ENCODE measurements around the gene FBXO42. TPM values are rescaled to one million over a fixed set of nuclear protein-coding genes. Genes with fewer than 3 reads are reported as not detected.
A peak's percentile ranks its signal among the peaks of the same experiment; 100 is the strongest.
"Not testable (repeated sequence)": the region's sequence is repeated elsewhere in the genome, so short reads cannot be mapped to it uniquely, and the experiment has no call there.

FBXO42 gene
- total RNA-seq, 1 donor from 2014 or later, result 18.8 TPM

- TF ChIP-seq EZH2phosphoT487 (IDR thresholded peaks at IDR 0.05), result no peak
- TF ChIP-seq EZH2 (IDR thresholded peaks at IDR 0.05), result peak; percentile 11
- TF ChIP-seq, protein P1, sequence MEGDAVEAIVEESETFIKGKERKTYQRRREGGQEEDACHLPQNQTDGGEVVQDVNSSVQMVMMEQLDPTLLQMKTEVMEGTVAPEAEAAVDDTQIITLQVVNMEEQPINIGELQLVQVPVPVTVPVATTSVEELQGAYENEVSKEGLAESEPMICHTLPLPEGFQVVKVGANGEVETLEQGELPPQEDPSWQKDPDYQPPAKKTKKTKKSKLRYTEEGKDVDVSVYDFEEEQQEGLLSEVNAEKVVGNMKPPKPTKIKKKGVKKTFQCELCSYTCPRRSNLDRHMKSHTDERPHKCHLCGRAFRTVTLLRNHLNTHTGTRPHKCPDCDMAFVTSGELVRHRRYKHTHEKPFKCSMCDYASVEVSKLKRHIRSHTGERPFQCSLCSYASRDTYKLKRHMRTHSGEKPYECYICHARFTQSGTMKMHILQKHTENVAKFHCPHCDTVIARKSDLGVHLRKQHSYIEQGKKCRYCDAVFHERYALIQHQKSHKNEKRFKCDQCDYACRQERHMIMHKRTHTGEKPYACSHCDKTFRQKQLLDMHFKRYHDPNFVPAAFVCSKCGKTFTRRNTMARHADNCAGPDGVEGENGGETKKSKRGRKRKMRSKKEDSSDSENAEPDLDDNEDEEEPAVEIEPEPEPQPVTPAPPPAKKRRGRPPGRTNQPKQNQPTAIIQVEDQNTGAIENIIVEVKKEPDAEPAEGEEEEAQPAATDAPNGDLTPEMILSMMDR (IDR thresholded peaks at IDR 0.05), result no peak
- H3K27ac Mint-ChIP-seq, result peak within 1 kb of the TSS; percentile 97
- Histone ChIP-seq H2AFZ (replicated peaks) (peak within 1 kb of the TSS; percentile 69), H3K9me3 (ENCODE audit: low read depth) (no peaks in the 10 kb centered on the region), H3K4me2 (peak within 1 kb of the TSS; percentile 75), H3F3A (ENCODE audit: low read depth) (no peaks in the 10 kb centered on the region), H3K79me2 (ENCODE audit: low read depth) (peaks cover 46% of the 10 kb centered on the region), H3K4me3 (peak within 1 kb of the TSS; percentile 97), H3K4me1 (peaks cover 12% of the 10 kb centered on the region), H4K20me1 (ENCODE audit: low read depth) (peaks cover 41% of the 10 kb centered on the region), H3K27me3 (peaks cover 14% of the 10 kb centered on the region), H3K27ac (peak within 1 kb of the TSS; percentile 88), H3K9ac (peak within 1 kb of the TSS; percentile 76), H3K36me3 (no peaks in the 10 kb centered on the region)
- no peaks in the 10 kb centered on the region for H3K36me3 Mint-ChIP-seq
- peak within 1 kb of the TSS; percentile 98 for H3K4me3 Mint-ChIP-seq
- no peaks in the 10 kb centered on the region for H3K9me3 Mint-ChIP-seq
- H3K4me1 Mint-ChIP-seq, result peaks cover 28% of the 10 kb centered on the region
- peak; percentile 99 for DNase-seq (ENCODE audit: low spot score)
- peaks cover 8% of the 10 kb centered on the region for H3K27me3 Mint-ChIP-seq (ENCODE audit: insufficient read depth, low read depth)
These were observed 14.5 kb upstream of the FBXO42 start, which contains the start of gene SZRD1 for GRCh38 chr1:16366722-16367257. TSS of gene SZRD1 (plus strand) at chr1:16367242. CDS start at chr1:16367258, 16 bp downstream.

- not testable (repeated sequence) for H3K4me3 Mint-ChIP-seq; H3K4me2 ChIP-seq; H3K36me3 ChIP-seq; H3K27ac Mint-ChIP-seq; DNase-seq (ENCODE audit: low spot score); H3F3A ChIP-seq (ENCODE audit: low read depth); H3K9me3 Mint-ChIP-seq; H3K27me3 Mint-ChIP-seq (ENCODE audit: insufficient read depth, low read depth); H3K27ac ChIP-seq; H3K9me3 ChIP-seq (ENCODE audit: low read depth); H2AFZ ChIP-seq (replicated peaks); H3K4me3 ChIP-seq; H3K36me3 Mint-ChIP-seq; H3K9ac ChIP-seq
- peaks cover 27% of the 10 kb centered on the region for H4K20me1 ChIP-seq (ENCODE audit: low read depth)
- peaks cover 29% of the 10 kb centered on the region for H3K79me2 ChIP-seq (ENCODE audit: low read depth)
- H3K4me1 ChIP-seq, result peaks cover 12% of the 10 kb centered on the region
- peaks cover 23% of the 10 kb centered on the region for H3K4me1 Mint-ChIP-seq
- H3K27me3 ChIP-seq, result peaks cover 14% of the 10 kb centered on the region
These were observed 12.8 kb upstream of the FBXO42 start for GRCh38 chr1:16365146-16365498.

GRCh38 chr1:16356867-16357266 is 4.6 kb upstream of the FBXO42 start:
- Histone ChIP-seq H4K20me1 (ENCODE audit: low read depth) (no peaks in the 10 kb centered on the region), H3K4me2 (no peak overlapping the region), H2AFZ (replicated peaks) (no peak overlapping the region), H3K9me3 (ENCODE audit: low read depth) (no peaks in the 10 kb centered on the region), H3F3A (ENCODE audit: low read depth) (peaks cover 6% of the 10 kb centered on the region), H3K79me2 (ENCODE audit: low read depth) (peaks cover 3% of the 10 kb centered on the region), H3K36me3 (no peaks in the 10 kb centered on the region), H3K9ac (no peak overlapping the region), H3K27ac (no peak overlapping the region), H3K4me1 (peaks cover 5% of the 10 kb centered on the region), H3K4me3 (no peak overlapping the region), H3K27me3 (no peaks in the 10 kb centered on the region)
- Mint-ChIP-seq H3K27me3 (ENCODE audit: insufficient read depth, low read depth) (peaks cover 2% of the 10 kb centered on the region), H3K27ac (no peak overlapping the region), H3K4me3 (no peak overlapping the region), H3K36me3 (no peaks in the 10 kb centered on the region), H3K9me3 (no peaks in the 10 kb centered on the region), H3K4me1 (peaks cover 11% of the 10 kb centered on the region)
- TF ChIP-seq EZH2phosphoT487 (IDR thresholded peaks at IDR 0.05) (no peak), EZH2 (IDR thresholded peaks at IDR 0.05) (no peak)
- TF ChIP-seq, protein P1 (IDR thresholded peaks at IDR 0.05), result no peak
- DNase-seq (ENCODE audit: low spot score), result no peak

DNA sequence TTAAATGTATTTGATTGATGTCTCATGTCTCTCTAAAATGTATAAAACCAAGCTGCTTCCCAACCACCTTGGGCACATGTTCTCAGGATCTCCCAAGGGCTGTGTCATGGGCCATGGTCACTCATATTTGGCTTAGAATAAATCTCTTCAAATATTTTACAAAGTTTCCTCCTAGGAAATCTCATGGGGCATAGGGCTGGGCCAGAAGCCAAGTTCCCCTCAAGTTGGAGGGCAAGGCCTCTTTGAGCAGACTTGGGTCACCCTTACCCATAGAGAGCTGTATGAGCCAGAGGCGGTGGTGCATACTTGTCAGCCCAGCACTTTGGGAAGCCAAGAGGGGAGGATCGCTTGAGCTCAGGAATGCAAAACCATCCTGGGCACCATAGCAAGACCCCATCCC is 2.3 kb upstream of the FBXO42 start:
- Mint-ChIP-seq H3K27ac (no peak overlapping the region), H3K4me3 (no peak overlapping the region), H3K27me3 (ENCODE audit: insufficient read depth, low read depth) (peaks cover 2% of the 10 kb centered on the region), H3K4me1 (peaks cover 23% of the 10 kb centered on the region), H3K36me3 (no peaks in the 10 kb centered on the region), H3K9me3 (no peaks in the 10 kb centered on the region)
- DNase-seq (ENCODE audit: low spot score), result no peak
- peaks cover 25% of the 10 kb centered on the region for H3K79me2 ChIP-seq (ENCODE audit: low read depth)
- H3K9ac ChIP-seq, result no peak overlapping the region
- TF ChIP-seq, protein P1 (IDR thresholded peaks at IDR 0.05), result no peak
- no peak for TF ChIP-seq EZH2phosphoT487 (IDR thresholded peaks at IDR 0.05)
- TF ChIP-seq EZH2 (IDR thresholded peaks at IDR 0.05), result no peak
- H4K20me1 ChIP-seq (ENCODE audit: low read depth), result peaks cover 17% of the 10 kb centered on the region
- H3K36me3 ChIP-seq, result no peaks in the 10 kb centered on the region
- peaks cover 12% of the 10 kb centered on the region for H3F3A ChIP-seq (ENCODE audit: low read depth)
- peaks cover 14% of the 10 kb centered on the region for H3K4me1 ChIP-seq
- H3K9me3 ChIP-seq (ENCODE audit: low read depth), result no peaks in the 10 kb centered on the region
- no peaks in the 10 kb centered on the region for H3K27me3 ChIP-seq
- H3K4me2 ChIP-seq, result no peak overlapping the region
- no peak overlapping the region for H3K27ac ChIP-seq
- no peak overlapping the region for H2AFZ ChIP-seq (replicated peaks)
- no peak overlapping the region for H3K4me3 ChIP-seq
